HG02678 (cell line): ENCODE measurements around the gene SKOR1.

ENCODE experiments used
- ATAC-seq: cut with Tn5 transposase; IDR thresholded peaks from one replicate; pipeline ENCODE4 v1.9.1; 2021; ENCODE audit warnings: mild to moderate bottlenecking, moderate library complexity; ENCODE audit not compliant: unreplicated experiment

SKOR1 gene

DNA sequence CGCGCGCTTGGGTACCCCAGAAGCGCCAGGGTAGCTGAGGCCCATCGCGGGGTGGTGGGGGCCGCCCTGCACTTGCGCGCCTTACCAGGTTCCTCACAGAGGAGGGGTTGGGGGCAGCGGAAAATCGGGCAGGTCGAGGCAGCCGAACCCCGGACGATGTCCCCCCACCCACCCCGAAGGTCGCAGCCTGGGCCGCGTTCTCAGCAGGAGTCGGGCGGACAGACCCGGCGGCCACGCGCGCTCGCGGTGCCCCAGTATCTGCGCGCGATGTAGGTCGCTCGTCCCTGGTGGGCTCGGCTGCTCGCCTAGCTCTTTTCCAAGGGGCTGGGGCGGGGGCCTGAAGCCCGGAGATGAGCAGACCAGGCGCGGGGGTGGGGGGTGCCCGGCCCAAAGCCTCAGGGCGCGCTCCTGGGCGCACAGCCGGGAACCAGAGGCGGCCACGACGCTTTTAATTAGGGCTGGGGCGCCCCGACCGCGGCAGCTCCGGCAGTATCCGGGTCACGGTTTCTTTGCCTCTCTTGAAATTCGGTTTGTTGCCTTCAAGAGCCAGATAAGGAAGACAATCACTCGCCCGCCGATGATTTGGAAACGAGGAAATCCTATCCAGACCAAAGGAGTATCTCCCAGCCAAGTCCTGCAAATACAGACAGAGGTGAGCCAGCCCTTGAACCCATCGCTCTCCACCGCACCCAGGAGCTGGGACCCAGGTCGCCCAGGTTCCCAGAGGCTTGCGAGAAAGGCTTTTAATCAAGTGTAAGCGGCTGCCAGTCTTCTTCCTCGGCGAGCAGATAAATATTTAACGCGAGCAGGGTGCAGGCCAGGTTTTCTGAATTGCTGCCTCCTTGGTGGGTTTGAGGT is 4.6 kb downstream of the SKOR1 start:
- no peak for ATAC-seq

DNA sequence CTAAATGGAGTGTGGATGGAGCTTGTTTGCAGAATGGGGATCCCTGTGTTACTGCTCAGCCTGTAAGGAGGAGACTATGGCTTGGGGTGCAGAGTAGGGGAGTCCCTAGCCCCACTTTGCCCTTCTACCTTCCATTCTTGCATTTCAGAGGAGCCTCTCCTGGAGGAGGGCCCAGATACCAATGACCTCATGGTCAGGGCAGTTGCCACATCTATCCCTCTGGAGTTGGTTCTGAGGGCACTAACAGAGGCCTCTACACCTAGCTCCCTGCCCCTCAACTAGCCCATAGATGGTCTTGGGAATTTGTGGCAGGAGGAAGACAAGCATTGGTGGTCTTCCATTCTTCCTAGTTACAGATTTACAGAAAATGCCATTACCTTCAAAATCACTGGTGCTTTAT is 6.1 kb downstream of the SKOR1 start:
- ATAC-seq, result no peak

DNA sequence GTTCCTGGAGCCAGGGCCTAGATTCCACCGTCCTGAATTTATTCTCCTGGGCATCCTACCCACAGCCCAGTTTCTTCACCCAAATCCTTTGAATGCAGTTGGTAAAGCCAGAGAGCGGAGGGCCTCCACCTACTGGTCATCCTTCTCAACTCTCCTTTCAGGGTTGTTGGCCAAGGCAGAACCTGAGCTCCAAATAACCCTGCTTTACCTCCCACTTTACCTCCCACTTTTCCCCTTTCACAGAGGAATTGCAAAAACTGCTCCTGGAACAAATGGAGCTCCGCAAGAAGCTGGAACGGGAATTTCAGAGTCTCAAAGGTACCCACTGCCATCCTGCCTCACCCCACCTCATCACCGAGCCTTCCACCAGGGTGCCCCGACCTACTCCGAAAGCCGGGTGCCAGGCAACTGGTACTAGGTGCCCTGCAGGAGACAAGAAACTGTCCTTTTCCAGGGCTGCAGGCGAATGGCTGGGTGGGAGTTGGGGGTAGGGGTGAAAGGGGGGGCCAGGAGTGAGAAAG is 6.8 kb downstream of the SKOR1 start:
- no peak for ATAC-seq

DNA sequence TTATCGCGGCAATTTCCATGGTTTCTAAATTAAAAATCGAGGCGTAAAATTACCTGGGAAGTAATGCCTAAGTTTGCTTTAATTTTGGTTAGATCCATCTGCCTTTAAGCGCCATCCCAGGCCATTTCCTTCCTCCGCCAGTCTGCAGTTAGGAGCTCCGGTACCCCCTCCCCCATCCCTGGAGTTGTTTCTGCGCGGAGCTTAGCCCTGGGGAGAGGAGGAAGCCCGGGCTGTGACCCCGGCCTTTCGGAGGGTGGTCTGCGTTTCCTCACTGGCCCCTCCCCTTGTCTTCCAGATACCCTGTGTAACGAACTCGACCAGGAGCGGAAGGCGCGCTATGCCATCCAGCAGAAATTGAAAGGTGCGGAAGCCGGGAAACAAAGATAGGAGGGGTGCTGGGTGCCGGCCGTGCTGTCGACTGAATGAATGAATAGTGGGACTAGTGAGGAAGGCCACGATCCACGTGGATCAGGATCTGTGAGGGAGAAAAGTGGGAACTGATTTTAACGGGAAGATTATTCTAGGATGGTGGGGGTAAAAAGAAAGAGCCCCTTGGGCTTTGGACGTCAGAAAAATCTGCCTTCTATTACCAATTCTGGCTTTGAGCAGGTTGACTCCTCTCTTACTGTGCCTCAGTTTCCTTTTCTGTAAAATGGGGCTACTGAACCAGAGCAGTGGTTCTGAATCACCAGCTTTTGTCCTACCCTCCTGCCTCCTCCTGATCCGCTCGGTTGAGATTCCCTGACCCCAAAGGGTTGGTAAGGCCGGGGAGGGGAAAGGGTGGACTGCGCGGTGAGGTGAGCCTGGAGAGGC is 7.8 kb downstream of the SKOR1 start:
- no peak for ATAC-seq

DNA sequence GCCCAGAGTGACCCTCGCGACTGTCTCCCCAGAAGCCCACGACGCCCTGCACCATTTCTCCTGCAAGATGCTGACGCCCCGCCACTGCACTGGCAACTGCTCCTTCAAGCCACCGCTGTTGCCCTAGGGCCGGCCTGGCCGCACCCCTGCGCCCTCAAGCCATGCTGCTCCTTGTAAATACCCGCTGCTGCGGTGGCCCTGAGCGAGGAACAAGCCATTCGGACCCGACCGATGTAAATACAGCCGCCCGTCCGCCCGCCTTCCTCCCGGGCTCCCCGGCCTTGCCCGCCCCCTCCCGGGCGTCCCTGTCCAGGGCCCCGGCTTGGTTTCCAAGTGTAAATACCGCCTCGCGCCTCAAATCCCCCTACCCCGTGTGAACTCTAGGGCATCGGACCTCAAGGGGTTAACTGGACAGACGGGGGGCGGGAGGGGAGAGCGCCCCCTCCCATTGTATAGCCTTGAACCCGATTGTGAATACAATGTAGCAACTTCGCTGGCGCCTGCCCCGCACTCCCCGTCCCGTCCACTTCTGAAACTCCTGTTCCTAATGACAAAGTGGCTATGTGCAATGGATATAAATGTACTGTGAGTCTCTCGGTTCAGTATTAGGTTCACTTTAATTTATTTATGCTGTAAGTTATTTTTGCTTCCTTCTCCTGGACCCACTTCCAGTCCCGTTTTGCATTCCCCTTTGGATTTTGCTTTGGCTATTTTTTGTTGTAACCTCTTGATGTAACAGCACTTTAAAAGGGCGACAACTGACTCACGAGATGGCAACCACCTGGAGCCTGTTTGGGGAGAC is 8.6 kb downstream of the SKOR1 start:
- ATAC-seq, result no peak

DNA sequence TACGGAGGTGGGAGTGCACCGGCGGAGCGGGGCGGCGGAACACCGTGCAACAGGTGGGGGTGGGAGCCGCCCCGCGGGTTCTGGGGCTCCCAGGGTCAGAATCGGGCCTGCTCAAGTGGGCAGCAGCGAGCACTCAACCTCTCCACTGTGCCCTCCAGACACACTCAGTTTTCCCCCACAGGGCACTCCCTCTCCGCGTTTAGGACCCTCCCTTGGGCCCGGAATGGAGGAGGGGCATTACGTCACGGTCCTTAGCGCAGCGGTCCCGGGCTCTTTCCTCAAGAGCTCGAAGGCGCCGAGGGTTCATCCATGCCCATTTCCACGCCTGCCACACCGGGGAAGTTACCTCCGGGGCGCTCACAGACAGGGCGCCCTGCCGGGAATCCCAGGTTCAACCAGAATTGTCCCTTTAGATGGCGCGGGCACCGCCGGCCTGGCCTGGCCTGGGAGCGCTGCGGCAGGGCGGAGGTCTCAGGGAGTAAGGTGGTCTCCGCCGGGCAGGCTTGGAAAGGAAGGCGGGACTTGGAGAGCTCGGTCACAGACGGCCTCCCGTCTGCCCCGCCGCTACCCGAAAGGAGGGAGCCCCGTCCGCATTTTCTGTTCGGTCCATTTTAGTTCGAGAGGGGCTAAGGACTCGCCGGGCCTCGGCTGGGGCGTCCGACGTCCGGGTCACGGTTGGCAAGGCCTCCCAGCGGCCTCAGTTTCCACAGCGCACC is 9.4 kb downstream of the SKOR1 start:
- ATAC-seq, result no peak

DNA sequence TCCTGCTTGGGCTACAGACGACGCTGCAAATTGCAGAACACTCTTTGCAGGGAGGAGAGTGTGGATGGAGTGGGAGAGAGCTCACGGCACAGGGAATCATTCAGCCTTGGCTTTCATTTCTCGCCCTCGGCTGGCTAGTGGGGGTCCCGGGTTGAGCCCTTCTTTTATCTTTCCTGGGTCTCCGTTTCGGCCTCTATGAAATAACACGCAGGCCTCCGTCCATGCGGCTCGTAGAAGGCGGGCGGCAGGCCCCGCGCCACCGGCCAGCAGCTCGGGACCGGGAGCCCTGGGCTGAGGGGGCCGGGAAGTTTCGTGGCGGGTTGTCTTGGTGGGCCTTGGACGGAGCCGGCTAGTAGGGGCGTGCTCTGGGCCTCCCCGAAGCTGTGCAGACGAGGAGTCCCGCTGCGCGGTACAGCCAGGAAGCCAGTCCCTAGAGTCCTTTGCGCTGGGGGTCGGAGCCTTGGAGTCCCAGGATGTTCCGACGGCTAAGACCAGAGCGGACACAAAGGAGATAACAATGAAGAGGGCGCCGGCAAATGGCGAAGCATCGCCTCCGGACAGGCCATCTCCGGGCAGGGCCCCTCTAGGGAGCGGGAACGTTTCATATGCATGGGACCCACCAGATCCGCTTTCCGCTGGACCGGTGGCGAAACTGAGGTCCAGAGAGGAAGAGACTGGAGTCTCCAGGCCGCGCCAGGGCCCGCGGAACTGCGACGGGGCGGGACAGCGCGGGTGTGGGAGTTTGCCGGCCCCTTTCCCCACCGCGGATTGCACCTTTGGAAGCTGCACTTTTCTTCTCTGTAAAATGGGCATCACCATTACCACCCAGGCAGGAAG is 10.2 kb downstream of the SKOR1 start:
- ATAC-seq, result no peak

DNA sequence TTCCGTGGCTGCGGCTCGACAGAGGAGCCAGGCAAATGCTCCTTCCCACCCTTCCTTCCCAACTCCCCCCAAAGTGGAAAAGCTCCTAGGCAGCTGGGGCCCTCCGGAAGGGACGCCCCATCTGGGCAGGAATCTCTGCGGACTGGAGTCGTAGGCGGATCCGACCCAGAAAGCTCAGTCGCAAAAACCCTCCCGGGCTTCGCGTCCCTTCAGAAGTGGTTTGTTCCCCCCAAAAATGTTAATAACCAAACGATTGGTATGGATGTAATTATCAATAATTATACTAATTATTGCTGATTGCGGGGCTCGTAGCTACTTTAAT is 10.8 kb downstream of the SKOR1 start:
- no peak for ATAC-seq

DNA sequence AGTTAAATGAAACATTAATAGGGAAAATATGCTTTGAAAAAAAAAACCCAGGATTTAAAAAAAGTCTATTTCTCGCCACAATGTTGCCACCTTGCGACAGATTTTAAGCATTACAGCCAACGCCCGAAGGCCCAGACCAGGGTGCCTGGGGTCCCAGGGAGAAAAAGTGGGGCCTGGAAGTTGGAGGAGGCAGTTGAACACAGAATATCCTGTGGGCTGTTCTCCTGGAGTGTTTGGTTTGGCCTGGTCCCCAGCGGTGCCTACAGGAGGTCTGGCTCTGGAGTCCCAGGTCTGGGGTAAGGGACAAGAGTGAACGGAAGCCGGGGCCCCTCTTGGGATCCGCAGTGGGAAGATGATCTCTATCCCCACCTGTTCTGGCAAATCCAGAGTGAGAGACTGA is 11.2 kb downstream of the SKOR1 start:
- no peak for ATAC-seq

DNA sequence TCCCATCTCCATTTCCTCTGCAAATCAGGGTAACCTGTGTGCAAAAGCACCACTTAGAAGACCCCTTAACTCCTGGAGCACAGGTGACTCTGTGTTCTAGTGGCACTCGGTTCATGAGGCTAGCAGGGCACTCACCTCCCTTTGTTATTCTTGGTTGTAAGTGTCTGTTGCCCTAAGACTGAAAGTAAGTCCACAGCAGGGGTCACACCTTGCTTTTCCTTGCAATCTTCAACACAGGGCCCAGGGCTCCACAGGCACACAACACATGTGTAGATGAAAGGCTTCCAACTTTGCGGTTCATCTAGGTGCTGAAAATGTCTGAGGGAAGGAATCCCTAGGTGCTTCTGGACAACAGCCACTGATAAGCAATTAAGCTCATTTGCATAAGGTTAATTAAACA is 11.6 kb downstream of the SKOR1 start:
- no peak for ATAC-seq

DNA sequence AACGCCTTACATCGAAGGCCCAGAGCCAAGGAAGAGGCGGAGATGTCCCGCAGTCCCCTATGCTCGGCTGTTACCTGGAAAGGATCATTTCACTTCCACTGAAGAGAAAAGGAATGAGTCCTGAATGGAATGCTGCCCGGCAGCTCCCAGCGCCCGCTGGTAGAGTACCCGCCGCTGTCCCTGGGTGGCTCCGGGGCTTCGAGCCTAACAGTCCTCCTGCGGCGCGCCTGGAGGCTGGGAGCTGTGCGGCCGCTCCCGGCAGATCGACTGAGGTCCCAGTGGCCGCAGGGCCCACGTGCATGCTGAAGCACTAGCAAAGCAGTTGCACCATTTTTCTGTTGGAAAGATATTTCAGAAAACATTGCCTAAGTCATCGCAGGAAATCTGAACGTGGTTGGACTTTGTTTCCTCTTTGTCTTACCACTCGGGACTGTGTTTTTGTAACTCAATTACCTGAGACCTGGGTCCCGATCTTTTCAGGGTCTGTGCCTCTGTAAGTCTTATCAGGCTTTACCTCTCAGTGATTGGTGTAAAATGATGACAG is 13.6 kb downstream of the SKOR1 start:
- no peak for ATAC-seq

DNA sequence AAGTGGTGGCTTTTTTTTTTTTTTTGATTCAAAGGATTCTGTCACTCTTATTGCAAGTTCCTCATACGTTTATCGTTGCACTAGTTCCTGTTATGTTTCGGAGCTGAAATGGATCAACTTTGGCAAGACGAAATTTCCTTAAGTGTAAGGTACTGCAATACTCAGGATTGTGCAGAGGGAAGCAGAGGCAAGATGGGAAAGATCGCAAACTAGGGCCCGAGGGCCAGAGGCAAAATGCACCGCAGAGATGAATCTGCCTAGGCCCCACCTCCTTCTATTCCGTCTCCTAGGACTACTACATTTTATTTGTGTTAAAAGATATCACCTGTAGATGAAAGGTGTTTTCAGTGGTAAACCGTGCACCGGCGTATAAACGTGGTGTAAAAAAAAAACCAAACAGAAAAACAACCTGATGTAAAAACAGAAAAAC is 14.2 kb downstream of the SKOR1 start:
- ATAC-seq, result peak; percentile 11

DNA sequence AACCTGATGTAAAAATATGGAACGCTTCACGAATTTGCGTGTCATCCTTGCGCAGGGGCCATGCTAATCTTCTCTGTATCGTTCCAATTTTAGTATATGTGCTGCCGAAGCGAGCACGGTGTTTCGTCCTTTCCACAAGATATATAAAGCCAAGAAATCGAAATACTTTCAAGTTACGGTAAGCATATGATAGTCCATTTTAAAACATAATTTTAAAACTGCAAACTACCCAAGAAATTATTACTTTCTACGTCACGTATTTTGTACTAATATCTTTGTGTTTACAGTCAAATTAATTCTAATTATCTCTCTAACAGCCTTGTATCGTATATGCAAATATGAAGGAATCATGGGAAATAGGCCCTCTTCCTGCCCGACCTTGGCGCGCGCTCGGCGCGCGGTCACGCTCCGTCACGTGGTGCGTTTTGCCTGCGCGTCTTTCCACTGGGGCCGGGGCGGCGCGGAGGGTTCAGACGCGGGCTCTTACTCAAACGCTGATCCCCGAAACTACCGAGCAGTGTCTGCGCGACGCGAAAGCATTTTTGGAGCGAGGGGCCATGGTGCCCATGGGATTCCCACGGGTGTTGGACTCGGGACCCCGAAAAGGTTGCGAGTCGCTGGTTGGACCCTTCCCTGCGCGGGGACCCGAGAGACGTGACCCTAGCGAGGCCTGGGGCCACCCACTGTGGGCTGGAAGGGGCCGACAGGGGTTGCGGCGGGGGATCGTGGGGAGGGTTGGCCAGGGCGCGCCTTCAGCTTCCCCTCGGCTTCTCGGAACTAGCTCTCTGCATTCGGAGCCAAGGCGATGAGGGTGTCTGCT is 14.8 kb downstream of the SKOR1 start, which contains the start of gene RNU6-1:
RNU6-1 (minus strand) TSS at position 117 of the 820 bp plus-strand sequence.
- peak; percentile 90 for ATAC-seq

DNA sequence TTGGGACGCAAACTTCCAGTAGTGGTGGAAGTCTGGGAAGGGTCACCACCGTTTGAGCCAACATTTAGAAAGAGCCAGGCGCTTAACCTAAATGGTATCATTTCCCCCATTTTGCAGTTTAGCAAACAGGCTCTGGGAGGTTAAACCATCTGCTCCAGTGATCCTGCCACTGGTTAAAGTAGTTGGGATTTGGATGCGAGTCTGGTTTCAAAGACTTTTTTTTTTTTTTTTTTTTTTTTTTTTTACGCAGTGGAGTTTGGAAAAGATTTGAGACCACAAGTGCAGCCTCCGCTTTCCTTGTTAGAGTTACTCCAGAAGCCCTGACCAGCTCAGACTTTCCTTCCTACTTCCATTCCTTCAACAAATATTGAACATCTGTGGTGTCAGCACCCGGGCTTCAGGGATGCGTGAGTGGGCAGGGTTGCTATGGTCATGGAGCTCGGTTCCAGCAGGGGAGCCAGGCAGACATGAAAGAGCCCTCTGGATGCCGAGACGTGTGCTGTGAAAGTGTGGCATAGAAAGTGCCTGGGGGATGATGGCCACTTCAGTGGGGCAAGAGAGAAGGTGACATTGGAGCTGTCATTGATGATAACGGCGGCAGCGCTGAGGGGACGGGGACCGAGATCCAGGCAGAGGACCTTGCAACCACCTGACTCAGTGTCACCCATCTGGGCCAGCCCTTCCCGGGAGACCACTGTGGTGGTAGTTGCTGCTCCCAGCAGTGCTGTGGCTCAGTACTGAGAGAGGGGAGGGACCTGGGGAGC is 15.6 kb downstream of the SKOR1 start:
- ATAC-seq, result no peak

DNA sequence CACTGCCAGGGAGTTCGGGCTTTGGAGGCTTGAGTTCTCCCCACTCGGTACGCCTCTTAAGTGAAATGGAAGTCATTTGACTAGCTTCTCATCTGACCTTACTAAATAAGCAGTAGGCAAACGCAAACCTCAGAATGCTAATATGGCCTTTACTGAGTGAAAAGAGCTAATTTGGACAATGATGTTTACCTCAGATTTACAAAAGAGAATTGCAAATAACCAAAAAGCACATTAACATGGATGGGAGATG is 16.1 kb downstream of the SKOR1 start:
- ATAC-seq, result no peak

DNA sequence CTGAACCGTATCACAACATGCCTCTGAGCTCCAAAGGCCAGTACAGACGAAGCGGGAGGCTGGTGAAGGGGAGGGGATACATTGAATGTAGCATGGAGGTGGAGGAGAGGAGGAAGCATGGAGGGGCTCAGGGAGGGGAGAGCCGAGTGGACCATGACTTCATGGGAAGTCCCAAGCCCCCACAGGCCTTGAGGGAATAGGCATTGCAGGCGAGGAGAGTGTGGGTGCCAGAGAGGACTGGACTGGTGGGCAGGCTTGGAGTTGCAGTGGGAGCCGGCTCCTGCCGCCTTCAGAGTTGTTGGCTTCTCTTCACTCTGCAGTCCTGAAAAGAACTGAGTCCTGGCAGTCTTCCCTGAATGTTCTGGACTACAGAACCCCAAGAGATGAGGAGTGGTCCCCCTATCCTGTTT is 17.8 kb downstream of the SKOR1 start:
- no peak for ATAC-seq

DNA sequence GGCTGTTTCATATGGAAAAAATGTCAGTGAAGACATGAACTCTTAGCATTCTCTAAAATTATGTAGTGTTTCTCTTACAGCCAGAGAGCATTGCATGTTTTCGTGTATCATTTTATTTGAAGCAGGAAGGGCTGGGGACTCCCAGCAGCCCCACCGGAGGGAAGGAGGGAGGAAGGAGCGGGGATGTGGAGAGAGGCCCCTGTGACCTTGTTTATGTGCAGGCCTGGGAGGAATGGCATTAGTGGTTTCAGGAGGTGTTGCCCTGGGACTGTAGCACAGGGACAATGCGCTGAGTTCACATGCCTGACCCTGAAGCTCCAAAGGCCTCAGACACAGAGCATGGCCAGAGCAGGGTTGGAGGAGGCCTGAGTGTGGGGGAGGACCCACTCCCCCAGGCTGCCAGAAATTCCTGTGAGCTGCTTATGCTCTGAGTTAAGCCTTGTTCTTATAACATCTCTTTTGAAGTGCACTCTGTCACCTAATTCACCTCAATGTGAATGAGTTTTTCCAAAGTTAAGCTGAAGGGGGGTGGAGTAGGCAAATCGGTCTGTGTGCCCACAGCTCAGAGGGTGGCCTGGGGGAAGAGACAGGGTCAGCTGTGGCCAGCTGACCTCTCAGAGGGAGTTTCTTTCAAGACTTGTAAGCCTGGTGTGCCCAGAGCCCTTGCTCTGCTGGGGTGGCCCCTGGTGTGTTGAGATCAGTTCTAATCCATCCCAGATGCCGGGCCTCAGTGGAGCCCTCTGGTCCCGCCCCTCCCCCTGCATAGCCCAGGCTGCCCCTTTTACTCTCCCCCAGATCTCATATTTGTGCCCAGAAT is 18.5 kb downstream of the SKOR1 start:
- ATAC-seq, result no peak
